Measurements from ENCODE around the gene PTPN14. TPM values are rescaled to one million over a fixed set of nuclear protein-coding genes. Genes with fewer than 3 reads are reported as not detected.
"Not testable (repeated sequence)": the region's sequence is repeated elsewhere in the genome, so short reads cannot be mapped to it uniquely, and the experiment has no call there.

The PTPN14 gene
- total RNA-seq, 2 donors from 2014 or later: 9.8 to 11.8 TPM

DNA sequence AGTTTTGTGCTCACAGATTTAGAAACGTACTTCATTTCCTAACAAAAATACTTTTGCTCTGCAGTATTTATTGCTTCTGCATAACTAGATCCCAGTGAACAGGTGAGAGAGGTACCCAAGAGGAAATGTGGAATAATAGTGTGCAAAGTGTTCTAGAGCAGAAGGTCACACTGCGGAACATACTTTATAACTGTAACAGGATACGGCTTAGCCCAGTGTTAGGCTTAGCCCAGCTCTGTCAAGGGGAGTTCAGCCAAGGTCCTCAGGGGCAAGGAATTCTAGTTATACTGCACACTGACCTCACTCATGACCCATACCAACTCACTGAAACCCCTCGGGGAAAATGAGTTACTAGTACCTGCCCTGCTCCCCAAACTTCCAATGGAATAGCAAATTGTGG lies 55.3 kb downstream of the PTPN14 start:
- H3K27ac ChIP-seq: no peak overlapping the region

DNA sequence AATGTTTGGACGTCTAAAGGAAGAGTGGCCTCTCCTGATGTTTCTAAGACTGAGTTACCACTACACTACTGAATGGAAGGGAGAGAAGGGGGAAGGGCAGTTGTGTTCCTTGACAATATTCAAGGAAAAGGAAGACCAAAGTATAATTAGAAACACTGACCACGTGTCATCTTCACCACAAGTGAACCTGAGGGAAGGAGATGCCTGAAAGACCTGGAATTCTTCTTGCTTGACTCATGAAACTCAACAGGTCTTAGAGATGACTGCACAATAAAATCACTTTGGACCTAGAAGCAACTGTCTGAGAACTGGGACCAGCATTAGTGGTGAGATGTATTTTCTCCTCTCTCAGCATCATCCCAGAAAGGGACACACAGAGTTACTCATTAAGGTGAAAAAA lies 56.7 kb downstream of the PTPN14 start:
- Histone ChIP-seq H3K36me3 (no peaks in the 10 kb centered on the region), H3K4me1 (no peaks in the 10 kb centered on the region), H3K27me3 (no peaks in the 10 kb centered on the region), H3K27ac (no peak overlapping the region), H3K9me3 (no peaks in the 10 kb centered on the region), H3K9ac (ENCODE audit: low read depth in 2 of 2, low read length in 2 of 2) (no peak overlapping the region), H3K4me3 (no peak overlapping the region)
- intact Hi-C loops (cut with DNase I): no loop called here
- DNase-seq: no peak
- TF ChIP-seq, protein P1, sequence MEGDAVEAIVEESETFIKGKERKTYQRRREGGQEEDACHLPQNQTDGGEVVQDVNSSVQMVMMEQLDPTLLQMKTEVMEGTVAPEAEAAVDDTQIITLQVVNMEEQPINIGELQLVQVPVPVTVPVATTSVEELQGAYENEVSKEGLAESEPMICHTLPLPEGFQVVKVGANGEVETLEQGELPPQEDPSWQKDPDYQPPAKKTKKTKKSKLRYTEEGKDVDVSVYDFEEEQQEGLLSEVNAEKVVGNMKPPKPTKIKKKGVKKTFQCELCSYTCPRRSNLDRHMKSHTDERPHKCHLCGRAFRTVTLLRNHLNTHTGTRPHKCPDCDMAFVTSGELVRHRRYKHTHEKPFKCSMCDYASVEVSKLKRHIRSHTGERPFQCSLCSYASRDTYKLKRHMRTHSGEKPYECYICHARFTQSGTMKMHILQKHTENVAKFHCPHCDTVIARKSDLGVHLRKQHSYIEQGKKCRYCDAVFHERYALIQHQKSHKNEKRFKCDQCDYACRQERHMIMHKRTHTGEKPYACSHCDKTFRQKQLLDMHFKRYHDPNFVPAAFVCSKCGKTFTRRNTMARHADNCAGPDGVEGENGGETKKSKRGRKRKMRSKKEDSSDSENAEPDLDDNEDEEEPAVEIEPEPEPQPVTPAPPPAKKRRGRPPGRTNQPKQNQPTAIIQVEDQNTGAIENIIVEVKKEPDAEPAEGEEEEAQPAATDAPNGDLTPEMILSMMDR (IDR thresholded peaks at IDR 0.05): no peak

More for the DNA sequence above, 55.3 kb downstream of the PTPN14 start:
- intact Hi-C loops (cut with DNase I): no loop called here
- Histone ChIP-seq H3K4me3 (no peak overlapping the region), H3K36me3 (no peaks in the 10 kb centered on the region), H3K9me3 (no peaks in the 10 kb centered on the region), H3K4me1 (no peaks in the 10 kb centered on the region), H3K9ac (ENCODE audit: low read depth in 2 of 2, low read length in 2 of 2) (no peak overlapping the region), H3K27me3 (no peaks in the 10 kb centered on the region)
- DNase-seq: no peak
- TF ChIP-seq, protein P1 (IDR thresholded peaks at IDR 0.05): no peak

DNA sequence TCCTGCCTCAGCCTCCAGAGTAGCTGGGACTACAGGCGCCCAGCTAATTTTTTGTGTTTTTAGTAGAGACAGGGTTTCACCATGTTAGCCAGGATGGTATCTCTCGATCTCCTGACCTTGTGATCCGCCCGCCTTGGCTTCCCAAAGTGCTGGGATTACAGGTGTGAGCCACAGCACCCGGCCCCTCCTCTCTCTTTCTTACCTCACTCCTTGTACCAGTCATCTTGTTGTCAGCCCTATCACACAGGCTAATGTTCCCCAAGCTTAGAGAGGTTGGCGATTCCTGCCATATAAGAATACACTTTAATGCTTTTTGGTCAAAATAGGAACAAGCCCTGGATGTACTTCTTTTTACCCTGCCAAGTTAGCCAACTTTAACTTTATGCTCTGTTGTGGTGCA lies 57.2 kb downstream of the PTPN14 start:
- H3K27ac ChIP-seq; H3K9ac ChIP-seq (ENCODE audit: low read depth in 2 of 2, low read length in 2 of 2); DNase-seq; intact Hi-C loops (cut with DNase I); H3K4me3 ChIP-seq; H3K27me3 ChIP-seq; H3K9me3 ChIP-seq; H3K36me3 ChIP-seq; H3K4me1 ChIP-seq: not testable (repeated sequence)

DNA sequence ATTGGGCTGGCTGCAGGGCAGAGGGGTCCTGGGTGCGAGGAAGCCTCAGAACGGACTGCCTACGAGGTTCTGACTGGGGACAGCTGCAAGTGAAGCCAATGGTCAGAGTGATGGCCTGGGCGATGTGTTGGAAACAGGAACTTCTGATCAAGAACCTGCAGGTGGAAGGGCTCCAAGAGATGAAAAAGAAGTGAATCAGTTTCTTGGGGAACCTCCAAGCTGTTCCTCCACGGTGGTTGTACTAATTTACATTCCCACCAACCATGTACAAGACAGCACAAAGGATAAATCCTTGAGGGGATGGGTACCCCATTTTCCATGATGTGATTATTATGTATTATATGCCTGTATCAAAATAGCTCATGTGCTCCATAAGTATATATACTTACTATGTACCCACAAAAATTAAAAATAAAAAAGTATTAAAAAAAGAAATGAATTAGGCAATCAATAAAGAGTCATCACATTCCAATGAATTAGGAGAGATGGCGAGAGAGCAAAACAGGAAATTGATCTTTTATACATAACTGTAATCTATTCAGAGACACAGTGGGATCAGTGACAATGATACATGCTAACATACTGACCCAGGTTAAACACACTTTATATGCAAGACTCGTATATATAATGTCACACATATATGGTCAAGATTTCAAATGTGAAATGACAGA lies 58.1 kb downstream of the PTPN14 start:
- H3K36me3 ChIP-seq: no peaks in the 10 kb centered on the region
- H3K9me3 ChIP-seq: no peaks in the 10 kb centered on the region
- DNase-seq: no peak
- no peak overlapping the region for H3K27ac ChIP-seq
- TF ChIP-seq, protein P1 (IDR thresholded peaks at IDR 0.05): no peak
- intact Hi-C loops (cut with DNase I): no loop called here
- H3K4me3 ChIP-seq: no peak overlapping the region
- H3K27me3 ChIP-seq: no peaks in the 10 kb centered on the region
- no peaks in the 10 kb centered on the region for H3K4me1 ChIP-seq
- no peak overlapping the region for H3K9ac ChIP-seq (ENCODE audit: low read depth in 2 of 2, low read length in 2 of 2)

DNA sequence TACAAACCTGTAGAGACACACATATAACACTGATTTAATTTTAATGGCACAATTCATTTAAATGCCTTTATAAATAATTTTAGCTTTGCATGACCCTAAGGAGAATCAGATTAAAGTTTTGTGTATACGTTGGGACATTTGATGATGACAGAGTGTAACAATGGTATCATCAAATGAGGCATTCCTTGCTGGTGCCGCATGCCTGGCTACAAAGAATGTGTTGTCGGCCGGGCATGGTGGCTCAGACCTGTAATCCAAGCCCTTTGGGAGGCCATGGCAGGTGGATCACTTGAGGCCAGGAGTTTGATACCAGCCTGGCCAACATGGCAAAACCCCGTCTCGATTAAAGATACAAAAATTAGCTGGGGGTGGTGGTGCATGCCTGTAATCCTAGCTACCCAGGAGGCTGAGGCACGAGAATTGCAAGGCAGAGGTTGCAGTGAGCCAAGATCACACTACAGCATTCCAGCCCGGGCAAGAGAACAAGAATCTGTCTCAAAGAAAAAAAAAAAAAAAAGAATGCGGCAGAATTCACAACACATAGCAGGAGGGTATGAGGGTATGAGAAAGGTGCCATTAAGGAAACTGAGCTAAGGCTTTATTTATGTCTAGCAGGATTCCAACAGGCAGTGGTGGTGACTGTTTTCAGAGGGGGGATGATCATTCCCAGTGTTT lies 58.9 kb downstream of the PTPN14 start:
- no peak overlapping the region for H3K27ac ChIP-seq
- no peak for DNase-seq
- TF ChIP-seq, protein P1 (IDR thresholded peaks at IDR 0.05): no peak
- H3K27me3 ChIP-seq: no peaks in the 10 kb centered on the region
- no peaks in the 10 kb centered on the region for H3K36me3 ChIP-seq
- no peaks in the 10 kb centered on the region for H3K9me3 ChIP-seq
- no peak overlapping the region for H3K9ac ChIP-seq (ENCODE audit: low read depth in 2 of 2, low read length in 2 of 2)
- intact Hi-C loops (cut with DNase I): no loop called here
- no peaks in the 10 kb centered on the region for H3K4me1 ChIP-seq
- no peak overlapping the region for H3K4me3 ChIP-seq
